Common myeloid progenitor, CD34-positive (primary cell): ENCODE data around the gene KATNAL1.

Experiments used
- CTCF ChIA-PET: fragments of 350-600 bp; sonication (Branson Sonifier 250); formaldehyde crosslinking; loops from one replicate; lab custom pipeline; 2021; ENCODE audit warnings: antibody characterized with exemption; lab: Charles Lee
- POLR2A ChIA-PET: fragments of 350-600 bp; sonication (Branson Sonifier 250); formaldehyde crosslinking; loops from one replicate; lab custom pipeline; 2021; ENCODE audit warnings: antibody characterized with exemption; lab: Charles Lee
- DNase-seq, 3 donors: peaks; one replicate each; pipeline versions ENCODE4 v3.0.0 to v3.0.0-alpha.2; 2013
- H3K27ac ChIP-seq, 2 experiments: 1 replicate in 1 of 2; 2 replicates in 1 of 2; pipeline ENCODE4 v1.7.0; 2013; ENCODE audit warnings: inconsistent platforms in 2 of 2, low read length in 2 of 2, mild to moderate bottlenecking in 2 of 2, low read depth in 1 of 2, moderate library complexity in 1 of 2; ENCODE audit not compliant: severe bottlenecking in 2 of 2, insufficient read depth in 1 of 2, poor library complexity in 1 of 2
- H3K27me3 ChIP-seq, 5 experiments: replicated peaks in 2 of 5; 1 replicate in 3 of 5; 2 replicates in 2 of 5; pipeline versions ENCODE4 v1.6.1 to v1.7.0; 2013; ENCODE audit warnings: low read length in 4 of 5, mild to moderate bottlenecking in 2 of 5, moderate library complexity in 2 of 5, inconsistent platforms in 1 of 5; ENCODE audit not compliant: insufficient read depth in 5 of 5, control insufficient read depth in 4 of 5
- H3K36me3 ChIP-seq, 4 experiments: 1 replicate in 2 of 4; 2 replicates in 2 of 4; pipeline versions ENCODE4 v1.6.1 to v1.7.0; 2013; ENCODE audit warnings: low read length in 3 of 4, control low read depth in 1 of 4, mild to moderate bottlenecking in 1 of 4; ENCODE audit not compliant: control insufficient read depth in 4 of 4, insufficient read depth in 4 of 4
- H3K4me1 ChIP-seq, 4 experiments: 1 replicate in 3 of 4; 2 replicates in 1 of 4; pipeline versions ENCODE4 v1.6.1 to v1.7.1; 2013; ENCODE audit warnings: low read length in 3 of 4, mild to moderate bottlenecking in 3 of 4, control low read depth in 1 of 4, inconsistent platforms in 1 of 4, moderate library complexity in 1 of 4; ENCODE audit not compliant: control insufficient read depth in 4 of 4, insufficient read depth in 4 of 4; ENCODE audit errors: control extremely low read depth in 1 of 4
- H3K4me3 ChIP-seq, 7 experiments: 1 replicate in 4 of 7; 2 replicates in 3 of 7; pipeline versions ENCODE4 v1.5.1 to v1.7.0; 2013; ENCODE audit warnings: mild to moderate bottlenecking in 7 of 7, low read length in 6 of 7, moderate library complexity in 6 of 7, inconsistent platforms in 2 of 7, low read depth in 2 of 7, control low read depth in 1 of 7; ENCODE audit not compliant: insufficient read depth in 4 of 7, control insufficient read depth in 1 of 7; ENCODE audit errors: extremely low read depth in 1 of 7
- H3K9me3 ChIP-seq, 5 experiments: 1 replicate in 4 of 5; 2 replicates in 1 of 5; pipeline versions ENCODE4 v1.6.1 to v1.7.1; 2013; ENCODE audit warnings: low read length in 4 of 5, mild to moderate bottlenecking in 2 of 5, inconsistent platforms in 1 of 5, low read depth in 1 of 5, moderate library complexity in 1 of 5; ENCODE audit not compliant: control insufficient read depth in 4 of 5, insufficient read depth in 2 of 5; ENCODE audit errors: control extremely low read depth in 1 of 5
- whole genome bisulfite sequencing: methylation state at CpG from one replicate; pipeline ENCODE4 v1.1.5; 2013; ENCODE audit not compliant: insufficient coverage; 5-methylcytosine and 5-hydroxymethylcytosine counted together

The KATNAL1 gene

GRCh38 chr13:30339738-30340330 lies 32.5 kb upstream of the KATNAL1 start:
- H3K4me3 ChIP-seq = no peak overlapping the region
- no peak for DNase-seq
- POLR2A ChIA-PET = no interaction called here
- H3K4me1 ChIP-seq = peaks cover 0 to 10% (median 0%) of the 10 kb centered on the region in 4 experiments
- no peaks in the 10 kb centered on the region for H3K9me3 ChIP-seq
- WGBS = 97% methylated on average over 9 of the region's 12 CpGs
- CTCF ChIA-PET = interaction anchor here (1.2 kb wide), 1 partner anchor 29 kb away, joined by 4 read pairs; no protein-coding TSS in a partner anchor
- peaks cover 0 to 5% (median 0%) of the 10 kb centered on the region in 5 experiments for H3K27me3 ChIP-seq
- H3K36me3 ChIP-seq = no peaks in the 10 kb centered on the region
- no peak overlapping the region for H3K27ac ChIP-seq

- POLR2A ChIA-PET = no interaction called here
These were observed 31.6 kb upstream of the KATNAL1 start for GRCh38 chr13:30338952-30339351.

GRCh38 chr13:30338331-30338851 lies 31.0 kb upstream of the KATNAL1 start:
- Histone ChIP-seq H3K27ac (no peak overlapping the region), H3K9me3 (no peaks in the 10 kb centered on the region), H3K27me3 (peaks cover 0 to 5% (median 0%) of the 10 kb centered on the region in 5 experiments), H3K36me3 (no peaks in the 10 kb centered on the region), H3K4me3 (no peak overlapping the region), H3K4me1 (peaks cover 0 to 10% (median 0%) of the 10 kb centered on the region in 4 experiments)
- WGBS = 99% methylated on average over 6 of the region's 6 CpGs
- DNase-seq = no peak
- CTCF ChIA-PET = interaction anchor here (1.0 kb wide), 1 partner anchor 52 kb away, joined by 3 read pairs; no protein-coding TSS in a partner anchor
- POLR2A ChIA-PET = no interaction called here

More at GRCh38 chr13:30338952-30339351, 31.6 kb upstream of the KATNAL1 start:
- Histone ChIP-seq H3K4me1 (peaks cover 0 to 10% (median 0%) of the 10 kb centered on the region in 4 experiments), H3K27ac (no peak overlapping the region), H3K27me3 (peaks cover 0 to 5% (median 0%) of the 10 kb centered on the region in 5 experiments), H3K9me3 (no peaks in the 10 kb centered on the region), H3K36me3 (no peaks in the 10 kb centered on the region), H3K4me3 (no peak overlapping the region)
- 100% methylated on average over 3 of the region's 3 CpGs for WGBS
- CTCF ChIA-PET = no interaction called here
- DNase-seq = no peak

- Histone ChIP-seq H3K27ac (no peak overlapping the region), H3K27me3 (peaks cover 0 to 5% (median 0%) of the 10 kb centered on the region in 5 experiments), H3K9me3 (no peaks in the 10 kb centered on the region), H3K4me3 (no peak overlapping the region), H3K36me3 (no peaks in the 10 kb centered on the region), H3K4me1 (peaks cover 0 to 10% (median 0%) of the 10 kb centered on the region in 4 experiments)
- POLR2A ChIA-PET = no interaction called here
- DNase-seq = no peak
- WGBS = 96% methylated on average over 5 of the region's 6 CpGs
- CTCF ChIA-PET = interaction anchor here (0.7 to 1.6 kb wide), 4 partner anchors 11 to 18 kb away, joined by 3 to 4 read pairs (median 3); no protein-coding TSS in a partner anchor
These were observed 29.8 kb upstream of the KATNAL1 start for GRCh38 chr13:30337061-30337610.

- Histone ChIP-seq H3K27ac (no peak overlapping the region), H3K36me3 (no peaks in the 10 kb centered on the region), H3K9me3 (no peaks in the 10 kb centered on the region), H3K4me3 (no peak overlapping the region), H3K27me3 (no peaks in the 10 kb centered on the region), H3K4me1 (no peaks in the 10 kb centered on the region)
- 85% methylated on average over 13 of the region's 13 CpGs for WGBS
- CTCF ChIA-PET = interaction anchor here (0.9 to 1.5 kb wide), 6 partner anchors 15 to 202 kb away, joined by 3 to 4 read pairs (median 4); no protein-coding TSS in a partner anchor
- peak; percentile 25 to 53 (median 40) for DNase-seq
- POLR2A ChIA-PET = no interaction called here
These were observed 27.5 kb upstream of the KATNAL1 start for GRCh38 chr13:30334663-30335386.

- Histone ChIP-seq H3K27me3 (no peaks in the 10 kb centered on the region), H3K27ac (no peak overlapping the region), H3K9me3 (no peaks in the 10 kb centered on the region), H3K4me1 (no peaks in the 10 kb centered on the region), H3K4me3 (no peak overlapping the region), H3K36me3 (no peaks in the 10 kb centered on the region)
- WGBS = 100% methylated on average over 2 of the region's 3 CpGs
- CTCF ChIA-PET = interaction anchor here (1.1 to 1.6 kb wide), 5 partner anchors 12 to 204 kb away, joined by 3 to 6 read pairs (median 3); no protein-coding TSS in a partner anchor
- no peak for DNase-seq
- POLR2A ChIA-PET = no interaction called here
These were observed 26.3 kb upstream of the KATNAL1 start for GRCh38 chr13:30333616-30334015.
